NCI-H1436 (cell line): ENCODE results near the gene SNED1.

Source experiments
- DNase-seq: peaks from one replicate; lab custom pipeline; 2025; lab: John Stamatoyannopoulos, UW

The SNED1 gene

GRCh38 chr2:241006412-241006811 is 8.0 kb downstream of the SNED1 start:
- DNase-seq, result no peak

- DNase-seq, result no peak
These were observed 8.7 kb downstream of the SNED1 start for GRCh38 chr2:241007111-241007510.

GRCh38 chr2:241007880-241008710 is 9.7 kb downstream of the SNED1 start:
- no peak for DNase-seq

- DNase-seq, result no peak
These were observed 10.3 kb downstream of the SNED1 start for GRCh38 chr2:241008711-241009121.

GRCh38 chr2:241009191-241009590 is 10.8 kb downstream of the SNED1 start:
- no peak for DNase-seq

- no peak for DNase-seq
These were observed 11.4 kb downstream of the SNED1 start for GRCh38 chr2:241009601-241010530.

GRCh38 chr2:241010531-241011295 is 12.3 kb downstream of the SNED1 start:
- DNase-seq, result no peak

GRCh38 chr2:241011296-241011600 is 12.8 kb downstream of the SNED1 start:
- DNase-seq, result no peak

- no peak for DNase-seq
These were observed 13.5 kb downstream of the SNED1 start for GRCh38 chr2:241011751-241012510.

- no peak for DNase-seq
These were observed 15.8 kb downstream of the SNED1 start for GRCh38 chr2:241014224-241014623.

- DNase-seq, result no peak
These were observed 16.3 kb downstream of the SNED1 start for GRCh38 chr2:241014764-241015163.

GRCh38 chr2:241015439-241015838 is 17.0 kb downstream of the SNED1 start:
- DNase-seq, result no peak

GRCh38 chr2:241017228-241017940 is 19.0 kb downstream of the SNED1 start:
- no peak for DNase-seq

- no peak for DNase-seq
These were observed 19.9 kb downstream of the SNED1 start for GRCh38 chr2:241018051-241018891.

GRCh38 chr2:241019441-241020139 is 21.2 kb downstream of the SNED1 start:
- DNase-seq, result no peak

GRCh38 chr2:241020201-241020600 is 21.8 kb downstream of the SNED1 start:
- DNase-seq, result no peak

- DNase-seq, result no peak
These were observed 22.3 kb downstream of the SNED1 start for GRCh38 chr2:241020629-241021190.

- no peak for DNase-seq
These were observed 27.2 kb downstream of the SNED1 start for GRCh38 chr2:241025639-241026038.
